Activated CD8-positive, alpha-beta memory T cell treated with anti-CD3 and anti-CD28 coated beads, Interleukin-2, amount 50 U/mL, for 24 hours (primary cell): Measurements from ENCODE around the gene CCT4.
"Not testable (repeated sequence)": the region's sequence is repeated elsewhere in the genome, so short reads cannot be mapped to it uniquely, and the experiment has no call there.

Experiments used
- DNase-seq: peaks from one replicate; pipeline ENCODE4 v3.0.0-alpha.2; 2020; ENCODE audit errors: extremely low read depth

Gene CCT4

DNA sequence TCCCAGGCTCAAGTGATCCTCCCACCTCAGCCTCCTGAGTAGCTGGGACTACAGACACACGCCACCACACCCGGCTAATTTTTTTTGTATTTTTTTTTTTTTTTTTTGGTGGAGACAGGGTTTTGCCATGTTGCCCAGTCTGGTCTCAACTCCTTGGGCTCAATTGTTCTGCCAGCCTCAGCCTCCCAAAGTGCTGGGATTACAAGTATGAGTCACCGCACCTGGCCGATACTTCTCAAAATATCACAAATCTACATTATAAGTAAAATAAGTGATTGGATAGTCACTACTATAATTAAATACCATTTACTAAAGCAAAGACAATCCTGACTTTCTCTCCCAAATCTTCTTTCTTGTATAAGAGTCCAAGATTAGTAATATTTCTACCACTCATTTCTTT lies 9.1 kb downstream of the CCT4 start:
- not testable (repeated sequence) for DNase-seq

DNA sequence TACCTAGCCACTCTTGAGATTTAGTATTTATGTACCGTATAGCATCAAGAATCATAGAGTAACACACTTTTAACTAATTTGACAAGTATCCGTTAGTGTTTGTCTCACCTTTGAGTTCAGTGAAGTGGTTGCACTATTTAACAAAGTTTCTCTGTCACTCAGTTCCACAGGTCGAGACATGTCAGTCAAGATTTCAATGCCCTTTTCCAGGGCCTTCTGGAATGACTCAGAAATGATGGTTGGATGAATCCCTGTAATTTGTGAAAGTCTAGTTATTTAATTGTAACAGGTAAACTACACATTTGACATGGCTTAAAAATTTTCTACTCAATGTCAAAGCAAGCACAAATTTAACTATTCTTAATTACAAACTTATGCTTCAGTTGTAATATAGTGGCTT lies 9.7 kb downstream of the CCT4 start:
- DNase-seq = no peak

GRCh38 chr2:61877571-61878245 lies 10.7 kb downstream of the CCT4 start:
- no peak for DNase-seq

DNA sequence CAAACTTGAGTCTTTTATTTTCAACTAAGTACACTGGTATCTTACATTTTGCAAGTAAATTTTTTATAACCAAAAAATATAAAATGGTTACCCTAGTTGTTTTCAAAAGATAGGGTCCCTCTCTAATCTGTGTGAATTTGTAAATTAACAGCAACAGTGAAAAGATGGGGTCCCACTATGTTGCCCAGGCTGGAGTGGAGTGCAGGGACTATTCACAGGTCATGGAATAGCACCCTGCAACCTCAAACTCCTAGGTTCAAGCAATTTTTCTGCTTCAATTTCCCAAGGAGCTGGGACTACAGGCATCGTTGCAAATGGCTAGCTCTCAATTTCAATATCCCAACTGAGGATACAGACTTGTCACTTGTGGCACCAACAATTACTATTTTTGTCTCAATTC lies 12.1 kb downstream of the CCT4 start:
- DNase-seq = no peak

- DNase-seq = not testable (repeated sequence)
These were observed 21.9 kb downstream of the CCT4 start for GRCh38 chr2:61866482-61867089.

- DNase-seq = no peak
These were observed 26.4 kb downstream of the CCT4 start for GRCh38 chr2:61862085-61862484.

GRCh38 chr2:61857224-61857623 lies 31.2 kb downstream of the CCT4 start:
- DNase-seq = no peak

GRCh38 chr2:61855318-61855613 lies 33.2 kb downstream of the CCT4 start:
- DNase-seq = no peak

- peak; percentile 83 for DNase-seq
These were observed 33.7 kb downstream of the CCT4 start for GRCh38 chr2:61854564-61855317.

DNA sequence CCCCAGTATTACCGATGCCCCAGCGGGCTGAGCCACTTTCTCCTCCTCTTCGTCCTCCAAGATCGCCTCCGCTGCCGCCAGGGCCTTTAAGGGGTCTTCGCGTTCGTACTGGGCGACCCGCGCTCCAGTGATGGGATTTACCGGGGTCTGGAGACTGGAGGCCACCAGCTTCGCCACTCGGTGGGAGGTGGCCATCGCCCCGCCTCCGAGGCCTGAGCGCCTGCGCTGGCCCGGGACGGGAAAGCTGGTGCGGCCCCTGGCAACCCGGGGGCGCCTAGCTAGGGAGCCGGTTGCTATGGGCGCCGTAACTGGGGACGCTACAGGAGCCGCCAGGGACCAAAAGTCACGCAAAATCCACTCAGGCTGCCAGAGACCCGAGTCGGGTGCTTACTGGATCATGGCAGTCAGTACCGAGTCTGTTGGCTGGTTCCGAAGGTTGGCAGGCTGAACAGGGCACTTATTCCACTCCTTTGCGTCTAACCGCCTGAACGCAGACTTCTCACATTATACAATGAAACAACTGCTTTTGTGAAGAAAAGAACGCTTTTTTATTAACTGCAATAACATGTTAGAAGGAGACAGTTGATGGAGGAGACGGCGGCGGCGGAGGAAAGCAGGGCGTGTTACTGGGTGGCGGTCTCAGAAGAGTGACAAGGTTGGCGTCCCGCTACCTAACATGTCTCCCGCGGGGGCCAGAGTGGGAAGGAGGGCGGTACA lies 34.5 kb downstream of the CCT4 start, which contains the start of gene FAM161A:
FAM161A (minus strand) TSS at position 214 of the 717 bp plus-strand sequence; CDS start at position 195, 19 bp downstream.
- DNase-seq = peak; percentile 59

GRCh38 chr2:61853086-61853846 lies 35.2 kb downstream of the CCT4 start:
- DNase-seq = no peak

- DNase-seq = not testable (repeated sequence)
These were observed 37.2 kb downstream of the CCT4 start for GRCh38 chr2:61851270-61851669.

- DNase-seq = no peak
These were observed 43.1 kb downstream of the CCT4 start for GRCh38 chr2:61845320-61845719.

DNA sequence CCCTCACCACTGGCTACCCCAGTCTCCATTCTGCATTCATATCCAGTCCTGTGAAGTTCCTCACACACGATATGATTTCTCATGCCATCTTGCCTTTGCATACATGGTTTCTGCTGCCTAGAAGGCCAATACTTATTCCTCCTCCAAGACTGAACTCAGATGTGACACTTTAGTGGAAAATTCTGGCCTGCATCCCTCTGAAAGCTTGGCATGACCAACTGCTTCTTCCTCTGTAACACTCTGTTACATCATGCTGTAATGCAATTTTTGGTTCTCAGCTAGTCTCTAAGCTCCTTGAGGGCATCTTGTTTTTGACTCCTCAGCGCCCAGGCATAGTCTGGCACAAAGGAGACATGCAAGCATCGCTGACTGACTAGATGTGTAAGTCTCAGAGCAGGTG lies 47.2 kb downstream of the CCT4 start:
- no peak for DNase-seq

DNA sequence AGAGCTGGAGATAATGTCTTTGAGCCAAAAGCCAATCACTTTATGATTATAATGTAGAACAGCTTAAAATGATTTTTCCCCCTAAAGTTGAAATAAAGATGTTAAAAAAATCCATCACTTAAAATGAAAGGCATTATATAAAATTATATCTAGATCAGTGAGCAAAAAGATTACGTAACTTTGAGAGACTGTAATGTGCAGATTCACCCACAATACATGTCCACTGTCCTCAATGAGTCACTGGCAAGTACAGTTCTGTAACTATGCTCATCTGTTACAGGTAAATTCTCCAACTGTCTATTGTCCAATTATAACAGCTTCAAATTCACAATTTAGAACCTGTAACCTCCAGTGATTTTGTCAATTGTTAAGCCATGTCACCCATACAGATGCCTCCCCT lies 53.6 kb downstream of the CCT4 start:
- no peak for DNase-seq

DNA sequence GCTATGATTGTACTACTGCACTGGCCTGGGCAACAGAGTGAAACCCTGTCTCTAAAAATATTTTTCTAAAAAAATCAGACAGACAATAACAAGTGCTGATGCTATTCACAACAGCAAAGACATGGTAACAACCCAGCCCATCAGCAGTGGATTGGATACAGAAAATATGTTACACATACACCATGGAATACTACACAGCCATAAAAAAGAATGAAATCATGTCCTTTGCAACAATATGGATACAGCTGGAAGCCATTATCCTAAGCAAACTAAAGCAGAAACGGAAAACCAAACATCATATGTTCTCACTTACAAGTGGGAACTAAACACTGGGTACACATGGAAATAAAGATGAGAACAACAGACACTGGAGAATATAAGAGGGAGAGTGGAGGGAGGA lies 54.5 kb downstream of the CCT4 start:
- DNase-seq = no peak

DNA sequence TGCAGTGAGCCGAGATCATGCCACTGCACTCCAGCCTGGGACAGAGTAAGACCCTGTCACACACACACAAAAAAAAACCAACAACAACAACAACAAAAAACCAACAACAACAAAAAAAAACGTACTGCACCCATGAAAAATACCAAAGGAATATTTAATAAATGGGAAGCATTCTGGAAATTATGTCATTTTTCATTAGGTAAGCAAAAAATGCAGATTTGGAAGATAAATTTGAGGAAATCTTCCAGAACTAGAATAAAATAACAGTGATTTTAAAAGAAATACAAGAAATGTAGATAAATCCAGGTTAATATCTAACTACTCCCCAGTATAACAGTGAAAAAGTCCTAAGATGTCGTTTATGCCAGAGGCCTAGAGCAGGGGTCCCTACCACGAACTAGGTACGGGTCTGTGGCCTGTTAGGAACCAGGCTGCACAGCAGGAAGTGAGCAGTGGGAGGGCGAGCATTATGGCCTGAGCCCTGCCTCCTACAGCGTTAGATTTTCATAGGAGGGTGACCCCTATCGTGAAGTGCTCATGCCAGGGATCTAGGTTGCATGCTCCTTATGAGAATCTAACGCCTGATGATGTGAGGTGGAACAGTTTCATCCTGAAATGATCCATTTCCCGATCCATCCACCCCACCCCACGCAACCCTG lies 56.1 kb downstream of the CCT4 start:
- DNase-seq = no peak

DNA sequence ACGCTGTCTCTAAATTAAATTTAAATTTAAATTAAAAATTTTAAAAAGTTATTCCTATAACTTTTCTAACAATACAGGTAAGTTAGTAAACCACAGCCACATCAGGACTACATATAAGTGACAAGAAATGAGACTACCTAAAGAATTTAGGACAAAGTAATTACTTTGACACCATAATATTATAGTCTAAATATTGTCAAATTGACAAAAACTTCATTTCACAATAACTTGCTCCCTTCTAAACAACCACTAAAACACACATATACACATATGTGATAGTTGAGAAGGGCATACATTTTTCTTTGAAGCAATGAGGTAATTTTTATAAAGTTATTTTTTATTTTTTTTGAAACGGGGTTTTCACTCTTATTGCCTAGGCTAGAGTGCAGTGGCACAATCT lies 66.2 kb downstream of the CCT4 start:
- no peak for DNase-seq
